ENCODE measurements around the gene SENP2.

DNA sequence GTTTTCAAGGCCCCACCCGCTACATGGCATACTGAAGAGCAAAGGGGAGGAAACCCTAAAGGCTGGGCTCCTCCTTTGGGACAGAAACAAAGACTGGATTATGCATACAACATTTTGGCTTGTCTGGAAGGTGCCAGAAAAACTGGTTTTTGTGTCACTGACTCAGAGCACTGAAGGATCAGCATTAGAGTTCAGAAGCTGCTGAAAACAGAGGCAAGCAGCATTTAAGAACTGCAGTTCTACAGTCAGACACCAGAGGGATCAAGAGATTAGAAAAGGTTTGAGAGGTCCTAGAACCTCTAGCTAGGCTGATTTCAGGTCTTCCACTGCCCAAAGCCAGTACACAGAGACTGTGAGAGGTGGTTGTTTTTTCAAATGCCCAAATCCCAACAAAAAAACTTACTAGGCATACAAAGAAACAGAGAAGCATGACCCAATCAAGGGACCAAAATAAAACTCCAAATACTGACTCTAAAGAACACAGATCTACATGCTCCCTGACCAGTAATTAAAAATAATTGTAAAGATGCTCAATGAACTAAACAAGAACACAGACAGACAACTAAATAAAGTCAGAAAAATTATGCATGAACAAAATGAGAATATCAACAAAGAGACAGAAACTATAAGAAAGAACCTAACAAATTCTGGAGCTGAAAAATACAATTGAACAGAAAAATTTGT is 91.2 kb downstream of the SENP2 start:
- no peak for TF ChIP-seq EZH2phosphoT487 (IDR thresholded peaks at IDR 0.05; ENCODE audit: low read length)
- TF ChIP-seq, protein P1, sequence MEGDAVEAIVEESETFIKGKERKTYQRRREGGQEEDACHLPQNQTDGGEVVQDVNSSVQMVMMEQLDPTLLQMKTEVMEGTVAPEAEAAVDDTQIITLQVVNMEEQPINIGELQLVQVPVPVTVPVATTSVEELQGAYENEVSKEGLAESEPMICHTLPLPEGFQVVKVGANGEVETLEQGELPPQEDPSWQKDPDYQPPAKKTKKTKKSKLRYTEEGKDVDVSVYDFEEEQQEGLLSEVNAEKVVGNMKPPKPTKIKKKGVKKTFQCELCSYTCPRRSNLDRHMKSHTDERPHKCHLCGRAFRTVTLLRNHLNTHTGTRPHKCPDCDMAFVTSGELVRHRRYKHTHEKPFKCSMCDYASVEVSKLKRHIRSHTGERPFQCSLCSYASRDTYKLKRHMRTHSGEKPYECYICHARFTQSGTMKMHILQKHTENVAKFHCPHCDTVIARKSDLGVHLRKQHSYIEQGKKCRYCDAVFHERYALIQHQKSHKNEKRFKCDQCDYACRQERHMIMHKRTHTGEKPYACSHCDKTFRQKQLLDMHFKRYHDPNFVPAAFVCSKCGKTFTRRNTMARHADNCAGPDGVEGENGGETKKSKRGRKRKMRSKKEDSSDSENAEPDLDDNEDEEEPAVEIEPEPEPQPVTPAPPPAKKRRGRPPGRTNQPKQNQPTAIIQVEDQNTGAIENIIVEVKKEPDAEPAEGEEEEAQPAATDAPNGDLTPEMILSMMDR (IDR thresholded peaks at IDR 0.05; ENCODE audit: low read length), result peak; percentile 86
